ENCODE results near the gene AKAP13.

AKAP13 gene

GRCh38 chr15:85396554-85396953 is 16.2 kb downstream of the AKAP13 start:
- no peak overlapping the region for H3K27ac ChIP-seq (ENCODE audit: low read length)
- no peaks in the 10 kb centered on the region for H3K27me3 ChIP-seq (ENCODE audit: low read depth, low read length)
- H3K9ac ChIP-seq (ENCODE audit: low read length): no peak overlapping the region
- peaks cover 12% of the 10 kb centered on the region for H3K4me1 ChIP-seq (ENCODE audit: low read length)
- no peaks in the 10 kb centered on the region for H3K36me3 ChIP-seq (replicated peaks; ENCODE audit: low read depth, low read length)
- peaks cover 55% of the 10 kb centered on the region for H4K20me1 ChIP-seq (ENCODE audit: insufficient read depth, low read length)
- H3K4me2 ChIP-seq (ENCODE audit: low read length): no peak overlapping the region
- TF ChIP-seq CTCF (IDR thresholded peaks at IDR 0.05; ENCODE audit: low read depth, low read length) (no peak), EZH2phosphoT487 (IDR thresholded peaks at IDR 0.05; ENCODE audit: low read depth) (no peak)
- H3K4me3 ChIP-seq (ENCODE audit: low read length): no peak overlapping the region
- no peak overlapping the region for H2AFZ ChIP-seq (ENCODE audit: low read depth, low read length)
- no peaks in the 10 kb centered on the region for H3K9me3 ChIP-seq (ENCODE audit: insufficient read depth, low read length)
- peaks cover 71% of the 10 kb centered on the region for H3K79me2 ChIP-seq (ENCODE audit: low read length)

GRCh38 chr15:85397151-85397550 is 16.7 kb downstream of the AKAP13 start:
- TF ChIP-seq EZH2phosphoT487 (IDR thresholded peaks at IDR 0.05; ENCODE audit: low read depth) (no peak), CTCF (IDR thresholded peaks at IDR 0.05; ENCODE audit: low read depth, low read length) (no peak)
- no peak overlapping the region for H3K9ac ChIP-seq (ENCODE audit: low read length)
- H4K20me1 ChIP-seq (ENCODE audit: insufficient read depth, low read length): peaks cover 61% of the 10 kb centered on the region
- H3K4me2 ChIP-seq (ENCODE audit: low read length): no peak overlapping the region
- H2AFZ ChIP-seq (ENCODE audit: low read depth, low read length): no peak overlapping the region
- no peaks in the 10 kb centered on the region for H3K36me3 ChIP-seq (replicated peaks; ENCODE audit: low read depth, low read length)
- H3K27ac ChIP-seq (ENCODE audit: low read length): no peak overlapping the region
- no peak overlapping the region for H3K4me3 ChIP-seq (ENCODE audit: low read length)
- H3K9me3 ChIP-seq (ENCODE audit: insufficient read depth, low read length): no peaks in the 10 kb centered on the region
- no peaks in the 10 kb centered on the region for H3K27me3 ChIP-seq (ENCODE audit: low read depth, low read length)
- H3K4me1 ChIP-seq (ENCODE audit: low read length): peaks cover 18% of the 10 kb centered on the region
- peaks cover 76% of the 10 kb centered on the region for H3K79me2 ChIP-seq (ENCODE audit: low read length)

- H2AFZ ChIP-seq (ENCODE audit: low read depth, low read length): no peak overlapping the region
- peaks cover 78% of the 10 kb centered on the region for H3K79me2 ChIP-seq (ENCODE audit: low read length)
- H3K4me1 ChIP-seq (ENCODE audit: low read length): peaks cover 26% of the 10 kb centered on the region
- no peak overlapping the region for H3K4me3 ChIP-seq (ENCODE audit: low read length)
- H4K20me1 ChIP-seq (ENCODE audit: insufficient read depth, low read length): peaks cover 61% of the 10 kb centered on the region
- H3K4me2 ChIP-seq (ENCODE audit: low read length): no peak overlapping the region
- TF ChIP-seq CTCF (IDR thresholded peaks at IDR 0.05; ENCODE audit: low read depth, low read length): no peak
- no peak for TF ChIP-seq EZH2phosphoT487 (IDR thresholded peaks at IDR 0.05; ENCODE audit: low read depth)
- no peaks in the 10 kb centered on the region for H3K27me3 ChIP-seq (ENCODE audit: low read depth, low read length)
- H3K9ac ChIP-seq (ENCODE audit: low read length): no peak overlapping the region
- H3K9me3 ChIP-seq (ENCODE audit: insufficient read depth, low read length): no peaks in the 10 kb centered on the region
- no peaks in the 10 kb centered on the region for H3K36me3 ChIP-seq (replicated peaks; ENCODE audit: low read depth, low read length)
- H3K27ac ChIP-seq (ENCODE audit: low read length): no peak overlapping the region
Observed at GRCh38 chr15:85397926-85398325, 17.5 kb downstream of the AKAP13 start.

- peaks cover 35% of the 10 kb centered on the region for H3K4me1 ChIP-seq (ENCODE audit: low read length)
- H2AFZ ChIP-seq (ENCODE audit: low read depth, low read length): no peak overlapping the region
- H3K36me3 ChIP-seq (replicated peaks; ENCODE audit: low read depth, low read length): no peaks in the 10 kb centered on the region
- peaks cover 82% of the 10 kb centered on the region for H3K79me2 ChIP-seq (ENCODE audit: low read length)
- H4K20me1 ChIP-seq (ENCODE audit: insufficient read depth, low read length): peaks cover 54% of the 10 kb centered on the region
- no peak overlapping the region for H3K27ac ChIP-seq (ENCODE audit: low read length)
- H3K4me2 ChIP-seq (ENCODE audit: low read length): no peak overlapping the region
- H3K9me3 ChIP-seq (ENCODE audit: insufficient read depth, low read length): no peaks in the 10 kb centered on the region
- H3K27me3 ChIP-seq (ENCODE audit: low read depth, low read length): no peaks in the 10 kb centered on the region
- H3K9ac ChIP-seq (ENCODE audit: low read length): no peak overlapping the region
- no peak overlapping the region for H3K4me3 ChIP-seq (ENCODE audit: low read length)
- no peak for TF ChIP-seq CTCF (IDR thresholded peaks at IDR 0.05; ENCODE audit: low read depth, low read length)
- no peak for TF ChIP-seq EZH2phosphoT487 (IDR thresholded peaks at IDR 0.05; ENCODE audit: low read depth)
Observed at GRCh38 chr15:85398822-85399221, 18.4 kb downstream of the AKAP13 start.

Measured in OCI-LY3 (cell line).